SK-N-SH (cell line): ENCODE results near the gene FHL2.

Experiments
- EZH2phosphoT487 ChIP-seq: fragments of 200-600 bp; sonication (generic); IDR thresholded peaks from 2 replicates; pipeline ENCODE4 v1.6.1; 2017; ENCODE audit warnings: low read depth, mixed run types, mild to moderate bottlenecking, antibody characterized with exemption, moderate library complexity, borderline replicate concordance
- FOXM1 ChIP-seq: IDR thresholded peaks from 2 replicates; pipeline ENCODE4 v1.4.0; 2012; ENCODE audit warnings: low read depth, mild to moderate bottlenecking
- JUND ChIP-seq: IDR thresholded peaks from 2 replicates; pipeline ENCODE4 v1.4.0; 2012
- RAD21 ChIP-seq: IDR thresholded peaks from 2 replicates; pipeline ENCODE4 v1.6.1; 2012; ENCODE audit warnings: mild to moderate bottlenecking, low read length
- RCOR1 ChIP-seq: fragments of 150-350 bp; IDR thresholded peaks from 2 replicates; pipeline ENCODE4 v1.6.1; 2017; ENCODE audit warnings: antibody characterized with exemption, low read length
- RXRA ChIP-seq: IDR thresholded peaks from 2 replicates; pipeline ENCODE4 v1.4.0; 2012; ENCODE audit warnings: low read depth, mild to moderate bottlenecking, borderline replicate concordance
- SMC3 ChIP-seq: IDR thresholded peaks from 2 replicates; pipeline ENCODE4 v1.6.1; 2012; ENCODE audit warnings: low read depth, low read length, improper control_type of control experiment
- TF ChIP-seq, protein P1 (sequence below): fragments of 200-600 bp; sonication (generic); IDR thresholded peaks from 2 replicates; pipeline ENCODE4 v1.6.1; 2017; ENCODE audit warnings: antibody characterized with exemption, mild to moderate bottlenecking, moderate library complexity
- TF ChIP-seq, protein P2 (sequence below): IDR thresholded peaks from 2 replicates; pipeline ENCODE4 v1.6.1; 2012; ENCODE audit warnings: mild to moderate bottlenecking, low read depth, low read length, moderate library complexity
- TF ChIP-seq, protein P3 (sequence below): IDR thresholded peaks from 2 replicates; pipeline ENCODE4; 2012
- TF ChIP-seq, protein P4 (sequence below): IDR thresholded peaks from 2 replicates; pipeline ENCODE4 v1.4.0; 2012; ENCODE audit warnings: low read depth

DNA sequence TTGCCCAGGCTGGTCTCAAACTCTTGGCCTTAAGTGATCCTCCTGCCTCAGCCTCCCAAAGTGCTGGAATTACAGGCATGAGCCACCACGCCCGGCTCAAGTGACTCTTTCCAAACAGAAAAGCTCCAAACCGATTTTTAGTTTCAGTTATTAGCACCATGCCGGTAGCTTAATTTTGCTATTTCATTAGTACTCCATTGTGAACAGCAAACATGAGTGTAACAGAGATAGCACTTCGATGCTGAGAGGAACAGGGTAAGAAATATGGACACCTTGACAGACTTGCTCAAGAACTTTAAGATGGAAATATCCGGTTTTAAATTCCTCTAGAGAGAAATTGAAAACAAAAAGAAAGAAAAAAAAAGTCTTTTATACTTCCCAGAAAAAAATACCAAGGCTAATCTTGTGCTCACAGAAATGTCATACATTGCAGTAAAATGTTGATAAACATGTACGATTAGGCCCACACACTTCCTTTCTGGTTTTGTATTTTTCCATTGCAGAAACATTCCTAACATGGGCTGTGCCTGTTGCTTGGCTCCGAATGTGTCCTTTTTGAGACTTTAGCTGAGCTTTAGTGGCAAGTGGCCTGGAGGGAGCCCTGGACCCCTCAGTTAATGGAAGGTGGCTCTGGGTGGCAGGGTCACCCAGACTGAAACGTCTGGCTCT is 18.3 kb downstream of the FHL2 start:
- no peak for TF ChIP-seq EZH2phosphoT487
- TF ChIP-seq, protein P1, sequence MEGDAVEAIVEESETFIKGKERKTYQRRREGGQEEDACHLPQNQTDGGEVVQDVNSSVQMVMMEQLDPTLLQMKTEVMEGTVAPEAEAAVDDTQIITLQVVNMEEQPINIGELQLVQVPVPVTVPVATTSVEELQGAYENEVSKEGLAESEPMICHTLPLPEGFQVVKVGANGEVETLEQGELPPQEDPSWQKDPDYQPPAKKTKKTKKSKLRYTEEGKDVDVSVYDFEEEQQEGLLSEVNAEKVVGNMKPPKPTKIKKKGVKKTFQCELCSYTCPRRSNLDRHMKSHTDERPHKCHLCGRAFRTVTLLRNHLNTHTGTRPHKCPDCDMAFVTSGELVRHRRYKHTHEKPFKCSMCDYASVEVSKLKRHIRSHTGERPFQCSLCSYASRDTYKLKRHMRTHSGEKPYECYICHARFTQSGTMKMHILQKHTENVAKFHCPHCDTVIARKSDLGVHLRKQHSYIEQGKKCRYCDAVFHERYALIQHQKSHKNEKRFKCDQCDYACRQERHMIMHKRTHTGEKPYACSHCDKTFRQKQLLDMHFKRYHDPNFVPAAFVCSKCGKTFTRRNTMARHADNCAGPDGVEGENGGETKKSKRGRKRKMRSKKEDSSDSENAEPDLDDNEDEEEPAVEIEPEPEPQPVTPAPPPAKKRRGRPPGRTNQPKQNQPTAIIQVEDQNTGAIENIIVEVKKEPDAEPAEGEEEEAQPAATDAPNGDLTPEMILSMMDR: no peak
- no peak for TF ChIP-seq RXRA
- TF ChIP-seq SMC3: no peak
- TF ChIP-seq RCOR1: no peak
- TF ChIP-seq RAD21: no peak
- TF ChIP-seq, protein P2, sequence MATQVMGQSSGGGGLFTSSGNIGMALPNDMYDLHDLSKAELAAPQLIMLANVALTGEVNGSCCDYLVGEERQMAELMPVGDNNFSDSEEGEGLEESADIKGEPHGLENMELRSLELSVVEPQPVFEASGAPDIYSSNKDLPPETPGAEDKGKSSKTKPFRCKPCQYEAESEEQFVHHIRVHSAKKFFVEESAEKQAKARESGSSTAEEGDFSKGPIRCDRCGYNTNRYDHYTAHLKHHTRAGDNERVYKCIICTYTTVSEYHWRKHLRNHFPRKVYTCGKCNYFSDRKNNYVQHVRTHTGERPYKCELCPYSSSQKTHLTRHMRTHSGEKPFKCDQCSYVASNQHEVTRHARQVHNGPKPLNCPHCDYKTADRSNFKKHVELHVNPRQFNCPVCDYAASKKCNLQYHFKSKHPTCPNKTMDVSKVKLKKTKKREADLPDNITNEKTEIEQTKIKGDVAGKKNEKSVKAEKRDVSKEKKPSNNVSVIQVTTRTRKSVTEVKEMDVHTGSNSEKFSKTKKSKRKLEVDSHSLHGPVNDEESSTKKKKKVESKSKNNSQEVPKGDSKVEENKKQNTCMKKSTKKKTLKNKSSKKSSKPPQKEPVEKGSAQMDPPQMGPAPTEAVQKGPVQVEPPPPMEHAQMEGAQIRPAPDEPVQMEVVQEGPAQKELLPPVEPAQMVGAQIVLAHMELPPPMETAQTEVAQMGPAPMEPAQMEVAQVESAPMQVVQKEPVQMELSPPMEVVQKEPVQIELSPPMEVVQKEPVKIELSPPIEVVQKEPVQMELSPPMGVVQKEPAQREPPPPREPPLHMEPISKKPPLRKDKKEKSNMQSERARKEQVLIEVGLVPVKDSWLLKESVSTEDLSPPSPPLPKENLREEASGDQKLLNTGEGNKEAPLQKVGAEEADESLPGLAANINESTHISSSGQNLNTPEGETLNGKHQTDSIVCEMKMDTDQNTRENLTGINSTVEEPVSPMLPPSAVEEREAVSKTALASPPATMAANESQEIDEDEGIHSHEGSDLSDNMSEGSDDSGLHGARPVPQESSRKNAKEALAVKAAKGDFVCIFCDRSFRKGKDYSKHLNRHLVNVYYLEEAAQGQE: no peak
- TF ChIP-seq FOXM1: no peak
- TF ChIP-seq, protein P3, sequence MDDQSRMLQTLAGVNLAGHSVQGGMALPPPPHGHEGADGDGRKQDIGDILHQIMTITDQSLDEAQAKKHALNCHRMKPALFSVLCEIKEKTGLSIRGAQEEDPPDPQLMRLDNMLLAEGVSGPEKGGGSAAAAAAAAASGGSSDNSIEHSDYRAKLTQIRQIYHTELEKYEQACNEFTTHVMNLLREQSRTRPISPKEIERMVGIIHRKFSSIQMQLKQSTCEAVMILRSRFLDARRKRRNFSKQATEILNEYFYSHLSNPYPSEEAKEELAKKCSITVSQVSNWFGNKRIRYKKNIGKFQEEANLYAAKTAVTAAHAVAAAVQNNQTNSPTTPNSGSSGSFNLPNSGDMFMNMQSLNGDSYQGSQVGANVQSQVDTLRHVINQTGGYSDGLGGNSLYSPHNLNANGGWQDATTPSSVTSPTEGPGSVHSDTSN: no peak
- no peak for TF ChIP-seq JUND
- TF ChIP-seq, protein P4, sequence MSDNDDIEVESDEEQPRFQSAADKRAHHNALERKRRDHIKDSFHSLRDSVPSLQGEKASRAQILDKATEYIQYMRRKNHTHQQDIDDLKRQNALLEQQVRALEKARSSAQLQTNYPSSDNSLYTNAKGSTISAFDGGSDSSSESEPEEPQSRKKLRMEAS: no peak
